Measurements from ENCODE around the gene AKR7A2. TPM values are rescaled to one million over a fixed set of nuclear protein-coding genes. Genes with fewer than 3 reads are reported as not detected.

The AKR7A2 gene
- total and polyA plus RNA-seq, 9 of the 15 experiments (the other 6 are each of a cell fraction or from before 2014, with no cell fraction given), result 2.0 to 78.4 (median 49.4) TPM

DNA sequence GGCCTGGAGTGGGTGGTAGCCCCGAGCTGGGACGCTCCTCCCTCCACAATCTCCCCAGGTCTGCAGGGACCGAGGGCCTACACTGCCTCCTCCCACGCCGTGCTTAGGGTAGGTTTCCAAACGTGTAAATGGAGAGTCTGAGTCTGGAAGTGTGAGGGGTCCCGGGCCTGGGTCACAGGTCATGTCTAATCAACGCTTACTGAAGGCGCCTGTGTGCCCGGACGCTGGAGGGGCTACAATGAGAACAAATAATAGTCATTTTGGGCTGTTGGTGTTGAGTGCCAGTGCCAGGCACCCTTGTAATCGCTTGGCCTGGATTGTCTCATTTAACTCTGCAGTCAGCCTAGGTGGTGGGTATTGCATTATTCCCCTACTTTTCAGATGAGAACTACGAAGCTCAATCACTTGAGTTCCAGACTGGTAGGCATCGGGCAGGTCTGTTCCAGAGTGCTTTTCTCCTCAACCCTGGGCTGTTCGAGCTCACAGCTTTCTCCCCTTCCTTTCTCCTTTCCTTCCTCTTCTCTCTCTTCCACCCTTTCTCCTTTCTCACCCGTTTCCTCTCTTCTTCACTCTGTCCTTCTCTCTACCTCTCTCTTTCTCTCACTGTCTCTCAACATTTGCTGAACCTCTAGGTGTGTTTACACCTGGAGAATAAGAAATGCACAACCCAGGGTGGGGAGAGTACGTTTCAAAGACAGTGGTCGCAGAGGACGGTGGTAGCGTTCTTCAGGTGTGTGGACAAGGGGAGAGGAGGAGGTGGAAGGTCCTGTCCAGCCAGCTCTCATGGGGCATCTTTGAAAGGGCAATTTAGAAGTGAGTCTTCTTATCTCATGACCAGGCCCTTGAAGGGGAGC, 1.1 kb upstream of the AKR7A2 start (continued):
- TF ChIP-seq ZNF644 (tag; IDR thresholded peaks at IDR 0.05; ENCODE audit: low read depth) (no peak), ZNF239 (CRISPR knock-in tag; IDR thresholded peaks at IDR 0.05) (no peak), GATAD2A (IDR thresholded peaks at IDR 0.05) (no peak), PML (IDR thresholded peaks at IDR 0.05; ENCODE audit: low read length) (no peak), EZH2 (IDR thresholded peaks at IDR 0.05; ENCODE audit: borderline replicate concordance, low read depth, low read length) (no peak), ZBTB7A (IDR thresholded peaks at IDR 0.05; ENCODE audit: borderline replicate concordance, control insufficient read depth, low read depth, low read length) (peak; percentile 89), ZNF253 (CRISPR knock-in tag; conservative IDR thresholded peaks at IDR 0.05) (no peak), TSC22D4 (tag; IDR thresholded peaks at IDR 0.05) (no peak), BDP1 (IDR thresholded peaks at IDR 0.05; ENCODE audit: insufficient read depth, insufficient read length) (no peak), PHF21A (IDR thresholded peaks at IDR 0.05; ENCODE audit: borderline replicate concordance, low read depth) (no peak), FIP1L1 (IDR thresholded peaks at IDR 0.05; ENCODE audit: low read depth, low read length, poor library complexity, severe bottlenecking) (no peak), HIVEP1 (CRISPR knock-in tag; IDR thresholded peaks at IDR 0.05) (no peak), NCOA2 (IDR thresholded peaks at IDR 0.05; ENCODE audit: partially characterized antibody in 2 of 2) (no peak), MTA2 (IDR thresholded peaks at IDR 0.05; ENCODE audit: low read depth) (peak; percentile 42), RFX5 (IDR thresholded peaks at IDR 0.05; ENCODE audit: low read depth, low read length) (no peak), ZNF830 (CRISPR knock-in tag; IDR thresholded peaks at IDR 0.05) (no peak), POLR2H (tag; IDR thresholded peaks at IDR 0.05; ENCODE audit: low read depth) (no peak), ZNF408 (CRISPR knock-in tag; IDR thresholded peaks at IDR 0.05; ENCODE audit: low read depth) (no peak), ZFP36 (IDR thresholded peaks at IDR 0.05; ENCODE audit: low read depth, low read length, partially characterized antibody) (no peak), ZNF274 (IDR thresholded peaks at IDR 0.05; ENCODE audit: borderline replicate concordance, low read depth, low read length) (no peak), HOXB6 (CRISPR knock-in tag; IDR thresholded peaks at IDR 0.05; ENCODE audit: borderline replicate concordance) (no peak), ZNF324 (CRISPR knock-in tag; IDR thresholded peaks at IDR 0.05) (no peak)
- TF ChIP-seq, protein P1, sequence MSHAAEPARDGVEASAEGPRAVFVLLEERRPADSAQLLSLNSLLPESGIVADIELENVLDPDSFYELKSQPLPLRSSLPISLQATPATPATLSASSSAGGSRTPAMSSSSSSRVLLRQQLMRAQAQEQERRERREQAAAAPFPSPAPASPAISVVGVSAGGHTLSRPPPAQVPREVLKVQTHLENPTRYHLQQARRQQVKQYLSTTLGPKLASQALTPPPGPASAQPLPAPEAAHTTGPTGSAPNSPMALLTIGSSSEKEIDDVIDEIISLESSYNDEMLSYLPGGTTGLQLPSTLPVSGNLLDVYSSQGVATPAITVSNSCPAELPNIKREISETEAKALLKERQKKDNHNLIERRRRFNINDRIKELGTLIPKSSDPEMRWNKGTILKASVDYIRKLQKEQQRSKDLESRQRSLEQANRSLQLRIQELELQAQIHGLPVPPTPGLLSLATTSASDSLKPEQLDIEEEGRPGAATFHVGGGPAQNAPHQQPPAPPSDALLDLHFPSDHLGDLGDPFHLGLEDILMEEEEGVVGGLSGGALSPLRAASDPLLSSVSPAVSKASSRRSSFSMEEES (CRISPR knock-in tag; IDR thresholded peaks at IDR 0.05), result no peak
- TF ChIP-seq, protein P2, sequence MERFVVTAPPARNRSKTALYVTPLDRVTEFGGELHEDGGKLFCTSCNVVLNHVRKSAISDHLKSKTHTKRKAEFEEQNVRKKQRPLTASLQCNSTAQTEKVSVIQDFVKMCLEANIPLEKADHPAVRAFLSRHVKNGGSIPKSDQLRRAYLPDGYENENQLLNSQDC (CRISPR knock-in tag; IDR thresholded peaks at IDR 0.05), result no peak
- TF ChIP-seq, protein P3, sequence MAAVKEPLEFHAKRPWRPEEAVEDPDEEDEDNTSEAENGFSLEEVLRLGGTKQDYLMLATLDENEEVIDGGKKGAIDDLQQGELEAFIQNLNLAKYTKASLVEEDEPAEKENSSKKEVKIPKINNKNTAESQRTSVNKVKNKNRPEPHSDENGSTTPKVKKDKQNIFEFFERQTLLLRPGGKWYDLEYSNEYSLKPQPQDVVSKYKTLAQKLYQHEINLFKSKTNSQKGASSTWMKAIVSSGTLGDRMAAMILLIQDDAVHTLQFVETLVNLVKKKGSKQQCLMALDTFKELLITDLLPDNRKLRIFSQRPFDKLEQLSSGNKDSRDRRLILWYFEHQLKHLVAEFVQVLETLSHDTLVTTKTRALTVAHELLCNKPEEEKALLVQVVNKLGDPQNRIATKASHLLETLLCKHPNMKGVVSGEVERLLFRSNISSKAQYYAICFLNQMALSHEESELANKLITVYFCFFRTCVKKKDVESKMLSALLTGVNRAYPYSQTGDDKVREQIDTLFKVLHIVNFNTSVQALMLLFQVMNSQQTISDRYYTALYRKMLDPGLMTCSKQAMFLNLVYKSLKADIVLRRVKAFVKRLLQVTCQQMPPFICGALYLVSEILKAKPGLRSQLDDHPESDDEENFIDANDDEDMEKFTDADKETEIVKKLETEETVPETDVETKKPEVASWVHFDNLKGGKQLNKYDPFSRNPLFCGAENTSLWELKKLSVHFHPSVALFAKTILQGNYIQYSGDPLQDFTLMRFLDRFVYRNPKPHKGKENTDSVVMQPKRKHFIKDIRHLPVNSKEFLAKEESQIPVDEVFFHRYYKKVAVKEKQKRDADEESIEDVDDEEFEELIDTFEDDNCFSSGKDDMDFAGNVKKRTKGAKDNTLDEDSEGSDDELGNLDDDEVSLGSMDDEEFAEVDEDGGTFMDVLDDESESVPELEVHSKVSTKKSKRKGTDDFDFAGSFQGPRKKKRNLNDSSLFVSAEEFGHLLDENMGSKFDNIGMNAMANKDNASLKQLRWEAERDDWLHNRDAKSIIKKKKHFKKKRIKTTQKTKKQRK (IDR thresholded peaks at IDR 0.05; ENCODE audit: borderline replicate concordance, low read depth, low read length), result no peak

Data from K562 (cell line).